ENCODE results near the gene KDM4C. TPM values are rescaled to one million over a fixed set of nuclear protein-coding genes. Genes with fewer than 3 reads are reported as not detected.

KDM4C gene
- total RNA-seq, 1 donor from 2014 or later, result 18.2 TPM

DNA sequence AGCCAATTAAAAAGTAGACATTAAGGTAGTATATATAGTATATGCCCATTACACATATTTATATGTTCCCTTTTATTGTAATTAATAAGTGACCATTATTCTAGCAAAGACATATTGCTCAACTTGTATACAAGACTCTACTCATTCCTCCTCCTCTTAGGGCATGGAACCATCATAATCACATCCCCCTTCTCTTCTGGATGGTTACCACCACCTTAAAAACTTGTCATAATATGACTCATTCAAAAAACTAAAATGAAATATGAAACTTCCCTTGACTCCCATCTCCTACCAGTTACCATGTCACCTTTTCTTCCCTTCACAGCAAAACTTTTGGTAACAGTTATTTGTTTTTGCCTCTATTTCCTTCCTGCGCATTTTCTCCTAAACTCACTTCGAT is 438.7 kb downstream of the KDM4C start:
- H3K4me2 ChIP-seq (ENCODE audit: low read length), result no peak overlapping the region
- Mint-ChIP-seq H3K36me3 (ENCODE audit: low read depth, unreplicated experiment) (no peaks in the 10 kb centered on the region), H3K4me3 (ENCODE audit: unreplicated experiment) (no peak overlapping the region), H3K27me3 (ENCODE audit: low read depth, unreplicated experiment) (peaks cover 2% of the 10 kb centered on the region), H3K9me3 (ENCODE audit: unreplicated experiment) (no peaks in the 10 kb centered on the region), H3K4me1 (ENCODE audit: low read depth, unreplicated experiment) (no peaks in the 10 kb centered on the region), H3K27ac (ENCODE audit: unreplicated experiment) (no peak overlapping the region)
- no peak overlapping the region for H3K27ac ChIP-seq (ENCODE audit: low read depth, low read length)
- H2AFZ ChIP-seq (ENCODE audit: low read depth, low read length), result no peak overlapping the region
- H3K9me3 ChIP-seq (ENCODE audit: insufficient read depth, low read depth, low read length), result no peaks in the 10 kb centered on the region
- H3K36me3 ChIP-seq (ENCODE audit: insufficient read depth, low read length), result no peaks in the 10 kb centered on the region
- H4K20me1 ChIP-seq (ENCODE audit: insufficient read depth, low read length), result no peaks in the 10 kb centered on the region
- H3K79me2 ChIP-seq (ENCODE audit: insufficient read depth, low read length), result no peaks in the 10 kb centered on the region
- TF ChIP-seq, protein P1, sequence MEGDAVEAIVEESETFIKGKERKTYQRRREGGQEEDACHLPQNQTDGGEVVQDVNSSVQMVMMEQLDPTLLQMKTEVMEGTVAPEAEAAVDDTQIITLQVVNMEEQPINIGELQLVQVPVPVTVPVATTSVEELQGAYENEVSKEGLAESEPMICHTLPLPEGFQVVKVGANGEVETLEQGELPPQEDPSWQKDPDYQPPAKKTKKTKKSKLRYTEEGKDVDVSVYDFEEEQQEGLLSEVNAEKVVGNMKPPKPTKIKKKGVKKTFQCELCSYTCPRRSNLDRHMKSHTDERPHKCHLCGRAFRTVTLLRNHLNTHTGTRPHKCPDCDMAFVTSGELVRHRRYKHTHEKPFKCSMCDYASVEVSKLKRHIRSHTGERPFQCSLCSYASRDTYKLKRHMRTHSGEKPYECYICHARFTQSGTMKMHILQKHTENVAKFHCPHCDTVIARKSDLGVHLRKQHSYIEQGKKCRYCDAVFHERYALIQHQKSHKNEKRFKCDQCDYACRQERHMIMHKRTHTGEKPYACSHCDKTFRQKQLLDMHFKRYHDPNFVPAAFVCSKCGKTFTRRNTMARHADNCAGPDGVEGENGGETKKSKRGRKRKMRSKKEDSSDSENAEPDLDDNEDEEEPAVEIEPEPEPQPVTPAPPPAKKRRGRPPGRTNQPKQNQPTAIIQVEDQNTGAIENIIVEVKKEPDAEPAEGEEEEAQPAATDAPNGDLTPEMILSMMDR (IDR thresholded peaks at IDR 0.05; ENCODE audit: insufficient read depth, low read depth, low read length), result no peak
- no peak for TF ChIP-seq EZH2 (IDR thresholded peaks at IDR 0.05; ENCODE audit: insufficient read depth, low read length)
- no peaks in the 10 kb centered on the region for H3K27me3 ChIP-seq (ENCODE audit: insufficient read depth, low read length)
- no peaks in the 10 kb centered on the region for H3K4me1 ChIP-seq (ENCODE audit: insufficient read depth, low read length)
- DNase-seq (ENCODE audit: low read depth), result no peak
- no peak overlapping the region for H3K4me3 ChIP-seq (ENCODE audit: insufficient read depth, low read depth, low read length)
- FAIRE-seq, result no peak
- no peak overlapping the region for H3K9ac ChIP-seq (ENCODE audit: low read length)

- Mint-ChIP-seq H3K4me1 (ENCODE audit: low read depth, unreplicated experiment) (no peaks in the 10 kb centered on the region), H3K36me3 (ENCODE audit: low read depth, unreplicated experiment) (no peaks in the 10 kb centered on the region), H3K27me3 (ENCODE audit: low read depth, unreplicated experiment) (no peaks in the 10 kb centered on the region), H3K27ac (ENCODE audit: unreplicated experiment) (no peak overlapping the region), H3K4me3 (ENCODE audit: unreplicated experiment) (no peak overlapping the region), H3K9me3 (ENCODE audit: unreplicated experiment) (no peaks in the 10 kb centered on the region)
- Histone ChIP-seq H3K4me3 (ENCODE audit: insufficient read depth, low read depth, low read length) (no peak overlapping the region), H3K27ac (ENCODE audit: low read depth, low read length) (no peak overlapping the region), H3K4me1 (ENCODE audit: insufficient read depth, low read length) (no peaks in the 10 kb centered on the region), H3K36me3 (ENCODE audit: insufficient read depth, low read length) (no peaks in the 10 kb centered on the region), H4K20me1 (ENCODE audit: insufficient read depth, low read length) (no peaks in the 10 kb centered on the region), H3K79me2 (ENCODE audit: insufficient read depth, low read length) (no peaks in the 10 kb centered on the region), H3K9ac (ENCODE audit: low read length) (no peak overlapping the region), H3K9me3 (ENCODE audit: insufficient read depth, low read depth, low read length) (no peaks in the 10 kb centered on the region), H3K4me2 (ENCODE audit: low read length) (no peak overlapping the region), H3K27me3 (ENCODE audit: insufficient read depth, low read length) (no peaks in the 10 kb centered on the region), H2AFZ (ENCODE audit: low read depth, low read length) (no peak overlapping the region)
- no peak for FAIRE-seq
- TF ChIP-seq, protein P1 (IDR thresholded peaks at IDR 0.05; ENCODE audit: insufficient read depth, low read depth, low read length), result no peak
- TF ChIP-seq EZH2 (IDR thresholded peaks at IDR 0.05; ENCODE audit: insufficient read depth, low read length), result no peak
- no peak for DNase-seq (ENCODE audit: low read depth)
Measured at GRCh38 chr9:7201196-7201595, 443.4 kb downstream of the KDM4C start.

DNA sequence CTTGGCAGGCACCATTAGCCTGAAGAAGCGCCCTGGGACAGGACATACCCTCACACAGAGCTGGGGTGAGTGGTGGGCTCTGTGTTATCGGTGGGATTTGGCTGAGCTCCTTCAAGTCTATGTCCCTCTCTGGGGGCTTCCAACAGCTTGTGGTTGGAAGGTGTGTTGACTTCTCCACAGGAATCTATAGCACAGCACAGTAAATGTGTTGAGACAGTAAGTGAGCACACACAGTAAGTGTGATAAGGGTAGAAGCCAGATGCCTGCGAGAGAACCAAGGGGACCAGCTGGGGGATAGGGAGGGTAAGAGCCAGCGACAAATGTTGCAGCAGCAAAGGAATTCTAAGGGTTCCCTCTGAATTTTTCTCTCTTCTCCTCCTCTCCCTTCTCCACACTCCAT is 448.0 kb downstream of the KDM4C start:
- TF ChIP-seq EZH2 (IDR thresholded peaks at IDR 0.05; ENCODE audit: insufficient read depth, low read length), result no peak
- TF ChIP-seq, protein P1 (IDR thresholded peaks at IDR 0.05; ENCODE audit: insufficient read depth, low read depth, low read length), result no peak
- Mint-ChIP-seq H3K4me3 (ENCODE audit: unreplicated experiment) (no peak overlapping the region), H3K27ac (ENCODE audit: unreplicated experiment) (no peak overlapping the region)

More for the DNA sequence above, 448.0 kb downstream of the KDM4C start:
- peaks cover 9% of the 10 kb centered on the region for H3K27me3 Mint-ChIP-seq (ENCODE audit: low read depth, unreplicated experiment)
- H4K20me1 ChIP-seq (ENCODE audit: insufficient read depth, low read length), result no peaks in the 10 kb centered on the region
- no peaks in the 10 kb centered on the region for H3K27me3 ChIP-seq (ENCODE audit: insufficient read depth, low read length)
- no peaks in the 10 kb centered on the region for H3K79me2 ChIP-seq (ENCODE audit: insufficient read depth, low read length)
- no peak overlapping the region for H3K9ac ChIP-seq (ENCODE audit: low read length)
- H3K9me3 Mint-ChIP-seq (ENCODE audit: unreplicated experiment), result no peaks in the 10 kb centered on the region
- H3K36me3 Mint-ChIP-seq (ENCODE audit: low read depth, unreplicated experiment), result no peaks in the 10 kb centered on the region
- FAIRE-seq (no peak), DNase-seq (ENCODE audit: low read depth) (no peak)
- no peaks in the 10 kb centered on the region for H3K4me1 Mint-ChIP-seq (ENCODE audit: low read depth, unreplicated experiment)
- no peaks in the 10 kb centered on the region for H3K9me3 ChIP-seq (ENCODE audit: insufficient read depth, low read depth, low read length)
- no peaks in the 10 kb centered on the region for H3K36me3 ChIP-seq (ENCODE audit: insufficient read depth, low read length)
- H3K4me3 ChIP-seq (ENCODE audit: insufficient read depth, low read depth, low read length), result no peak overlapping the region
- no peak overlapping the region for H2AFZ ChIP-seq (ENCODE audit: low read depth, low read length)
- no peak overlapping the region for H3K27ac ChIP-seq (ENCODE audit: low read depth, low read length)
- H3K4me2 ChIP-seq (ENCODE audit: low read length), result no peak overlapping the region
- H3K4me1 ChIP-seq (ENCODE audit: insufficient read depth, low read length), result peaks cover 2% of the 10 kb centered on the region
